Activated CD4-positive, alpha-beta memory T cell treated with anti-CD3 and anti-CD28 coated beads, Interleukin-2, amount 10 ng/mL, durations not matched to agents 7 days and 5 days (primary cell): ENCODE measurements around the gene CELF2. TPM values are rescaled to one million over a fixed set of nuclear protein-coding genes. Genes with fewer than 3 reads are reported as not detected.
A peak's percentile ranks its signal among the peaks of the same experiment; 100 is the strongest.

Source experiments
- CTCF ChIA-PET: fragments of 350-600 bp; sonication (Branson Sonifier 250); formaldehyde crosslinking; loops from one replicate; lab custom pipeline; 2021; ENCODE audit warnings: antibody characterized with exemption, inconsistent platforms; lab: Charles Lee
- POLR2A ChIA-PET: fragments of 350-600 bp; sonication (Branson Sonifier 250); formaldehyde crosslinking; loops from one replicate; lab custom pipeline; 2021; ENCODE audit warnings: antibody characterized with exemption; lab: Charles Lee
- DNase-seq: peaks from one replicate; pipeline ENCODE4 v3.0.0-alpha.2; 2020
- H3K27ac Mint-ChIP-seq: one replicate; pipeline ENCODE4 v1.8.0; 2021; ENCODE audit warnings: mild to moderate bottlenecking, mixed read lengths
- H3K27me3 Mint-ChIP-seq: one replicate; pipeline ENCODE4 v1.8.0; 2021; ENCODE audit warnings: mixed read lengths
- H3K36me3 Mint-ChIP-seq: one replicate; pipeline ENCODE4 v1.8.0; 2021; ENCODE audit warnings: low read depth, mixed read lengths
- H3K4me1 Mint-ChIP-seq: one replicate; pipeline ENCODE4 v1.8.0; 2021; ENCODE audit warnings: mixed read lengths
- H3K4me3 Mint-ChIP-seq: one replicate; pipeline ENCODE4 v1.8.0; 2021; ENCODE audit warnings: mild to moderate bottlenecking, mixed read lengths
- H3K9me3 Mint-ChIP-seq: one replicate; pipeline ENCODE4 v1.8.0; 2021; ENCODE audit warnings: mixed read lengths
- total RNA-seq, 2 experiments: library from RNA; stranded (reverse); gene quantifications; one replicate each; pipeline ENCODE4 v1.2.3, GENCODE V29; 2021

CELF2 gene
- total RNA-seq, 2 experiments from 2014 or later = 209 to 213 TPM

DNA sequence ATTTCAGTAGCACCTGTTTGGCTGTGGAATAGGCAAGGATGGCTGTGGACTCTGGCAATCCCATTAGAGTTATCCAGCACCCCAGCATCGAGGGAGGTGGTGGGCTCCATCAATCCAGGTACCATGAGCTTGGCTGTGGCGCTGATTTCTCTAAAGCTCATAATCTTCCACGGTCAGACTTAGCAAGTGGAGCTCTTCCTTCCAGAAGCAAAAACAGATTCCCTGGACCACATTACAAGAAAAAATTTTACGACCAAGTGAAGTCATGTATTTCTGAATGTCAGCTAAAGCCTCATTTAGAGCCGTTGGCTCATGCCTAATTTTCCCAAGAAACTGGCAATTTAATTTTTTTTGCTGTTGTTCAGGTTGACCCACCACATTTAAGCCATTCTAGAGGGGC lies 135.1 kb downstream of the CELF2 start:
- H3K4me3 Mint-ChIP-seq = no peak overlapping the region
- H3K27ac Mint-ChIP-seq = no peak overlapping the region
- ChIA-PET CTCF (interaction anchor here (1.5 kb wide), 1 partner anchor 11 kb away, joined by 5 read pairs; no protein-coding TSS in a partner anchor), POLR2A (interaction anchor here (1.0 to 18.6 kb wide), 2 partner anchors 19 to 74 kb away, joined by 3 to 1515 read pairs; no protein-coding TSS in a partner anchor)
- H3K4me1 Mint-ChIP-seq = peaks cover 88% of the 10 kb centered on the region
- H3K36me3 Mint-ChIP-seq = no peaks in the 10 kb centered on the region
- no peaks in the 10 kb centered on the region for H3K9me3 Mint-ChIP-seq
- H3K27me3 Mint-ChIP-seq = no peaks in the 10 kb centered on the region
- DNase-seq = no peak

GRCh38 chr10:11153245-11153644 lies 135.6 kb downstream of the CELF2 start:
- DNase-seq = no peak
- no peak overlapping the region for H3K27ac Mint-ChIP-seq
- H3K4me3 Mint-ChIP-seq = no peak overlapping the region
- no peaks in the 10 kb centered on the region for H3K36me3 Mint-ChIP-seq
- ChIA-PET POLR2A (interaction anchor here (1.0 to 18.6 kb wide), 2 partner anchors 19 to 73 kb away, joined by 3 to 1515 read pairs; no protein-coding TSS in a partner anchor), CTCF (no interaction called here)
- peaks cover 86% of the 10 kb centered on the region for H3K4me1 Mint-ChIP-seq
- H3K27me3 Mint-ChIP-seq = no peaks in the 10 kb centered on the region
- no peaks in the 10 kb centered on the region for H3K9me3 Mint-ChIP-seq

DNA sequence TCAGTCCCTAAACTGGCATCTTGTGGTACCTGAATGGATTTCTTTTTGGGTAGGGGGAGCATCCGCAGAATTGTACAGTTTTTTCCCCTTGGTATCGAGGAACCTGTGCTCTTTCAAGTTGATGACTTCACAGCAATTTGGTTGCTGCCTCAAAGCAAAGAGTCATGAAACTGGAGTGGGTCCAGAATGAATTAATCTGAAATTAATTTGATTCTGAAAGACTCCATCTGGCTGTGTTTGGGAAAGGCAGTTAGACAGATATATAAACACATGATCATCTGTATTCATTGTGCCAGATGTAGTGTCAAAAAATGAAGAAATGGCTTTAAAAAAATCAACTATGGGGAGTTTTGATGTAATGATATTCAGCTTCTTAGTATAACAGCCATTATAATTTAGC lies 136.1 kb downstream of the CELF2 start:
- Mint-ChIP-seq H3K4me3 (no peak overlapping the region), H3K36me3 (no peaks in the 10 kb centered on the region), H3K27ac (no peak overlapping the region), H3K27me3 (no peaks in the 10 kb centered on the region), H3K9me3 (no peaks in the 10 kb centered on the region), H3K4me1 (peaks cover 81% of the 10 kb centered on the region)
- no peak for DNase-seq
- POLR2A ChIA-PET = interaction anchor here (18.6 kb wide), 1 partner anchor 18 kb away, joined by 1515 read pairs; no protein-coding TSS in a partner anchor
- CTCF ChIA-PET = no interaction called here

- ChIA-PET CTCF (no interaction called here), POLR2A (interaction anchor here (1.0 to 18.6 kb wide), 2 partner anchors 9 to 17 kb away, joined by 4 to 1515 read pairs; no protein-coding TSS in a partner anchor)
- peaks cover 77% of the 10 kb centered on the region for H3K4me1 Mint-ChIP-seq
- no peaks in the 10 kb centered on the region for H3K9me3 Mint-ChIP-seq
- H3K4me3 Mint-ChIP-seq = no peak overlapping the region
- H3K36me3 Mint-ChIP-seq = no peaks in the 10 kb centered on the region
- no peaks in the 10 kb centered on the region for H3K27me3 Mint-ChIP-seq
- DNase-seq = no peak
- H3K27ac Mint-ChIP-seq = no peak overlapping the region
Observed at GRCh38 chr10:11154333-11154732, 136.7 kb downstream of the CELF2 start.

- Mint-ChIP-seq H3K9me3 (no peaks in the 10 kb centered on the region), H3K36me3 (no peaks in the 10 kb centered on the region), H3K27me3 (no peaks in the 10 kb centered on the region), H3K4me1 (peaks cover 71% of the 10 kb centered on the region), H3K27ac (no peak overlapping the region), H3K4me3 (no peak overlapping the region)
- no peak for DNase-seq
- ChIA-PET CTCF (interaction anchor here (0.8 to 1.0 kb wide), 2 partner anchors 8 to 10 kb away, joined by 3 read pairs; no protein-coding TSS in a partner anchor), POLR2A (interaction anchor here (1.0 to 18.6 kb wide), 2 partner anchors 9 to 17 kb away, joined by 4 to 1515 read pairs; no protein-coding TSS in a partner anchor)
Observed at GRCh38 chr10:11154849-11155498, 137.3 kb downstream of the CELF2 start.

DNA sequence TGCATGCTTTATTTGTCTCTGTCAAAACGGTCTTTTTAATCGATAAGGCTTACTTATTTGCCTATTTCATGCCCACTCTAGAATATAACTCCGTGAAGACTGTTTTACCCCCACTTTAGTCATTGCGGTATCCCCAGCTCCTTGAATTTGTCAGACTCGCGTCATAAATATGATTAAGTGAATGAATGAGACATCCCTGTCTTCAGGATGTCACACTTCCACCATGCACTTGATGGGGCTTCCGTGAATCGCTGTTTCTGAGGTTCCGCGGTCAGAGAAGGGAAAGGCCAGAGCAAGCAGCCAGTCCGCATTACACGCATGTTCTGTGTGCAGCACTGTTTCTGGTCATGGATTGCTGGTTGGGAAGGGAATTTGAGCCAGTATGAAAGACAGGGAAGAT lies 138.8 kb downstream of the CELF2 start:
- peaks cover 4% of the 10 kb centered on the region for H3K36me3 Mint-ChIP-seq
- H3K27me3 Mint-ChIP-seq = no peaks in the 10 kb centered on the region
- H3K4me1 Mint-ChIP-seq = peaks cover 61% of the 10 kb centered on the region
- ChIA-PET CTCF (no interaction called here), POLR2A (interaction anchor here (1.7 to 18.6 kb wide), 2 partner anchors 11 to 15 kb away, joined by 6 to 1515 read pairs; no protein-coding TSS in a partner anchor)
- DNase-seq = no peak
- no peak overlapping the region for H3K4me3 Mint-ChIP-seq
- no peaks in the 10 kb centered on the region for H3K9me3 Mint-ChIP-seq
- peak overlapping the region; percentile 45 for H3K27ac Mint-ChIP-seq

GRCh38 chr10:11157292-11158076 lies 139.8 kb downstream of the CELF2 start:
- no peak overlapping the region for H3K4me3 Mint-ChIP-seq
- peaks cover 3% of the 10 kb centered on the region for H3K9me3 Mint-ChIP-seq
- POLR2A ChIA-PET = interaction anchor here (1.7 to 18.6 kb wide), 2 partner anchors 12 to 14 kb away, joined by 6 to 1515 read pairs; no protein-coding TSS in a partner anchor
- peaks cover 63% of the 10 kb centered on the region for H3K4me1 Mint-ChIP-seq
- no peaks in the 10 kb centered on the region for H3K27me3 Mint-ChIP-seq
- H3K27ac Mint-ChIP-seq = no peak overlapping the region
- peaks cover 13% of the 10 kb centered on the region for H3K36me3 Mint-ChIP-seq
- DNase-seq = no peak
- CTCF ChIA-PET = no interaction called here

DNA sequence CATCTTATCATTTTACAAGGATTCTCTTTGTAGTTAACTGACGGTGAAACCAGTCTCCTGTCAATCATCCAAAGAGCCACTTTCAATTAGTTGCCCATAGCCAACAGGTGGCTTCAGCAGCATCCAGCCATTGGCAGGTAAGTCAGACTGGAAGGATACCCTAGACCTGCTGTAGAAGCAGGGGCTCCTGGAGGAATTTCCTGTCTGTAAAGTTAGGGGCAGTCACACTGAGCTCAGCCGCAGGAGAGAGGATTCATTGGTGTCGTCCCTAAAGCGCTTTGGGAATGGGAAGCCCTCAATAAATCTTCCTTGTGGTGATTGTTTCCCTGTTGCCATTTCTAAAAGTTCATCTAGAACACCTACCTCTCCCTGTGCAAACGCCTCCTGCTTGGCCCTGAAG lies 140.4 kb downstream of the CELF2 start:
- POLR2A ChIA-PET = interaction anchor here (4.3 to 18.6 kb wide), 2 partner anchors 10 to 14 kb away, joined by 82 to 1515 read pairs; no protein-coding TSS in a partner anchor
- H3K4me3 Mint-ChIP-seq = no peak overlapping the region

GRCh38 chr10:11159543-11160215 lies 142.0 kb downstream of the CELF2 start:
- H3K4me1 Mint-ChIP-seq = peaks cover 61% of the 10 kb centered on the region
- H3K27me3 Mint-ChIP-seq = no peaks in the 10 kb centered on the region
- POLR2A ChIA-PET = interaction anchor here (0.8 to 4.3 kb wide), 6 partner anchors 12 to 126 kb away, joined by 3 to 82 read pairs (median 4); no protein-coding TSS in a partner anchor
- CTCF ChIA-PET = interaction anchor here (0.7 to 1.8 kb wide), 4 partner anchors 9 to 150 kb away, joined by 3 to 6 read pairs (median 4); no protein-coding TSS in a partner anchor
- peaks cover 13% of the 10 kb centered on the region for H3K36me3 Mint-ChIP-seq
- no peak overlapping the region for H3K27ac Mint-ChIP-seq
- DNase-seq = no peak
- H3K9me3 Mint-ChIP-seq = peaks cover 3% of the 10 kb centered on the region
- H3K4me3 Mint-ChIP-seq = no peak overlapping the region

More for the DNA sequence above, 140.4 kb downstream of the CELF2 start:
- CTCF ChIA-PET = no interaction called here
- Mint-ChIP-seq H3K9me3 (peaks cover 3% of the 10 kb centered on the region), H3K27ac (no peak overlapping the region), H3K27me3 (no peaks in the 10 kb centered on the region), H3K4me1 (peaks cover 65% of the 10 kb centered on the region), H3K36me3 (peaks cover 13% of the 10 kb centered on the region)
- DNase-seq = no peak

DNA sequence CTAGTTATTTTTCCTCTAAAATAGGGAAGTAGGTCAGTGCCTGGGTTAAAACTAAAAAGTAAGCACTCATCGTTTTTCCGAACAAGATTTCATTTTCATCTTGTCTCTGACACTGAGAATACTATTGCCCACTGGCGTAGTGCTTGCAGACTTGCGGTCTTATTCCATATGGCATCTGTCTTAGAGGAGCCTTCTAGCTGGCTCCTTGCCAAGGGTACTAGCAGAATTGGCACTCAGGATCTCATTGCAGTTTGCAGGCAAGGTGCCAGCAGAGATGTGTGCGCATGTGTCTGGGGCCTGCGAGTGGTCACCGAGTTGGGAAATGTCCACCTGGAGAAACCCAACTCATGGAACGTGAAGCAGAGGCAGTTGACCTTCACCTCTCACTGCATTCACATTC lies 143.4 kb downstream of the CELF2 start:
- ChIA-PET POLR2A (interaction anchor here (0.9 to 4.3 kb wide), 4 partner anchors 13 to 21 kb away, joined by 3 to 82 read pairs (median 6); no protein-coding TSS in a partner anchor), CTCF (no interaction called here)
- no peak overlapping the region for H3K4me3 Mint-ChIP-seq
- H3K4me1 Mint-ChIP-seq = peaks cover 50% of the 10 kb centered on the region
- no peak for DNase-seq
- H3K27ac Mint-ChIP-seq = no peak overlapping the region
- peaks cover 18% of the 10 kb centered on the region for H3K36me3 Mint-ChIP-seq
- peaks cover 3% of the 10 kb centered on the region for H3K9me3 Mint-ChIP-seq
- no peaks in the 10 kb centered on the region for H3K27me3 Mint-ChIP-seq

GRCh38 chr10:11161910-11162309 lies 144.2 kb downstream of the CELF2 start:
- H3K27ac Mint-ChIP-seq = peak overlapping the region; percentile 100
- ChIA-PET POLR2A (interaction anchor here (0.9 to 4.3 kb wide), 4 partner anchors 14 to 21 kb away, joined by 3 to 82 read pairs (median 6); no protein-coding TSS in a partner anchor), CTCF (no interaction called here)
- peaks cover 3% of the 10 kb centered on the region for H3K9me3 Mint-ChIP-seq
- H3K27me3 Mint-ChIP-seq = no peaks in the 10 kb centered on the region
- no peak for DNase-seq
- H3K36me3 Mint-ChIP-seq = peaks cover 18% of the 10 kb centered on the region
- H3K4me1 Mint-ChIP-seq = peaks cover 42% of the 10 kb centered on the region
- H3K4me3 Mint-ChIP-seq = no peak overlapping the region
